GM12801 (cell line): ENCODE data around the gene RICTOR.
A peak's percentile ranks its signal among the peaks of the same experiment; 100 is the strongest.

Experiments
- CTCF ChIP-seq: IDR thresholded peaks from one replicate; pipeline ENCODE4 v1.5.1; 2011; ENCODE audit warnings: control low read depth; ENCODE audit not compliant: insufficient read length; ENCODE audit errors: extremely low read depth

Gene RICTOR

DNA sequence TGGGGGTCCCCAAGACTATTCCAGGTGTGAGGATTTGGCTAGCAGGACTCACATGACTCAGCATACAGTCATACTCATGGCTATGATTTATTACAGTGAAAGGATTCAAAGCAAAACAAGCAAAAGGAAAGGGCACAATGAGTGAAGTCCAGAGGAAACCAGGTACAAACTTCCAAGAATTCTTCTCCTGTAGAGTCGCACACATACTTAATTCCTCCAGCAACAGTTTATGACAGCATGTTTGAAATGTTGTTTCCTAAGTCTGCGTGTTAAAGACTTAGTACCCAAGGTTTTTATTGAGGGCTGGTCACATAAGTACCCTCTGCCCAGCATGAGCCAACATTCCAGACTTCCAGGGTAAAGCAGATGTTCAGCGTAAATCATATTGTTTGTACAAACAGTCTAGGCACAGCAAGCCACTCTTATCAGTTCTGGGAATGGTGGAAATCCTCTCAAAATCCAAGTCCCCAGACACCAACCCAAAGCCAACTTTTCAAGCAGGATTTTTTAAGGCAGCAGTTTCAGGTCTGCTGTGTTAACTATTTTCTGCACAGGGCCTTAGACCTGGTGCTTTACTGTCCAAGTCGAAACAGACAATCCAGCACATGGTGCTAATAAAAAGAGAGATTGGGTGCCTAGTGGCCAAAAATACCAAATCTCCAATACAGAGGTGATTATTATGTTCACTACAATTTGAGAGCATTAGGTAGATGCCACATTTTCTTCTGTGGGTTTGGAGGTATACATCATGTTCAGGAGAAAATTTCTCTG is 18.6 kb upstream of the RICTOR start:
- TF ChIP-seq CTCF = no peak

GRCh38 chr5:39091940-39092580 is 17.9 kb upstream of the RICTOR start:
- no peak for TF ChIP-seq CTCF

DNA sequence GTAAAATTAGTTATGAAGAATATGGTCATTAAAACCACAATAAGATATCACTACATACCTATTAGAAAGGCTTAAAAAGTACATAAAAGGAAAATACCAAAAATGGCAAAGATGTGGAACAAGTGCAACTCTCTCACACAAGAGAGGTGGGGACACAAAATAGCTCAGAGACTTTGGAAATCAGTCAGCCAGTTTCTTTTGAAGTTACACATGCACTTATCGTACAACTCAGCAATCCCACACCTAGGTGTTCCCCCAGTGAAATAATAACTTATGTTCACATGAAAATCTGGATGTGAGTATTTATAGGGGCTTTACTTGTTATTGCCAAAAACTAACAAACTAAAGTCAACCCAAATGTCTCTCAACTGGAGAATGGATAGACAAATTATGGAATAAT is 9.8 kb upstream of the RICTOR start:
- no peak for TF ChIP-seq CTCF

DNA sequence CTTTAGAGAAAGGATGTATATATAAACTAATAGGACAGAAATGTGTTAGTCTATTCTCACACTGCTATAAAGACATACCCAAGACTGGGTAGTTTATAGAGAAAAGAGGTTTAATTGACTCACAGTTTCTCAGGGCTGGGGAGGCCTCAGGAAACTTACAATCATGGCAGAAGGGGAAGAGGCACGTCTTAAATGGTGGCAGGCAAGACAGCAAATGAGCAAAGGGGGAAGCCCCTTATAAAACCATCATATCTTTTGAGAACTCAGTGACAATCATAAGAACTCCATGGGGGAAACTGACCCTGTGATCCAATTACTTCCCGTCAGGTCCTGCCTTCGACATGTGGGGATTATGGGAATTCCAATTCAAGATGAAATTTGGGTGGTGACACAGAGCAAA is 8.8 kb upstream of the RICTOR start:
- TF ChIP-seq CTCF = no peak

- TF ChIP-seq CTCF = peak; percentile 2
Observed at GRCh38 chr5:39080597-39081204, 6.5 kb upstream of the RICTOR start.

DNA sequence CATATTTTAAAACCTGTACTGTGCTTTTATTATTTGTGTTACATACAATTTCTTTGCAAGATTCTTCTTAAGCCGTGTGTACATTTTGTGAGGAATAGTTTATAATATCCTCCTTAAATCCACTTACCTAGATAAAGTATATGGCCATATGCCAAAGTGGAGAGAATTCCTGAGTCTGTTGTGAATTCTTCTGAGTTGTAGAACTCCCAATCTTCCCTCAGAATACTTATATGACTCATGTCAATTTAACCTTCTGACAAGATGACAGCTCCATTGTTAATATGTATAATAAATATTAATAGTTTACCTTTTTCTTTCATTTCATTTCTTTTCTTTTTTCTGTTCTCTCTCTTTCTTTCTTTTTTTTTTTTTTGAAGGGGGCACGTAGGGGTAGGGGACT is 6.0 kb upstream of the RICTOR start:
- no peak for TF ChIP-seq CTCF

DNA sequence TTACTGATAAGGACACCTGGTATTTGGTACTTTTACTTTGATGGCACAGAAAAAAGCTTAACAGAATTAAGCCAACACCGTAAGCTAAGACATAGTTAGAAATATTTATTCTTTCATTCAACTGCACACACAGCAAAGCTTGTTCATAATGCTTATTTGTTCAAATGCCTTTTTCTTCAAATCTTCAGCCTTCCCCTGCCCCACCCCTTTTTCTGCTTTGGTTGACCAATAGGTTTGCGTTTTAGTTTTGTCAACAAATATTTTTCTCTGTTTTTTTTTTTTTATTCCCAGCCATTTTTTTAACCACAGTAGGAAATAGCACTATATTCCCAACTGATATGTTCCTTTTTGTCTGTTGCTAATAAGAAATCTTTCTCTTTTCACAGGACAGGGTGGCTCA is 4.9 kb upstream of the RICTOR start:
- no peak for TF ChIP-seq CTCF
